ENCODE measurements around the gene LCMT1. TPM values are rescaled to one million over a fixed set of nuclear protein-coding genes. Genes with fewer than 3 reads are reported as not detected.

Gene LCMT1
- total and polyA plus RNA-seq, 2 of the 13 experiments (the other 11 are each of a cell fraction or from before 2014, with no cell fraction given), result 41.2 to 48.7 TPM

- TF ChIP-seq HNF1A (IDR thresholded peaks at IDR 0.05; ENCODE audit: low read depth), result peak; percentile 73
- TF ChIP-seq HNF1A (CRISPR knock-in tag; IDR thresholded peaks at IDR 0.05; ENCODE audit: borderline replicate concordance), result peak; percentile 88
- TF ChIP-seq FLYWCH1 (CRISPR knock-in tag; IDR thresholded peaks at IDR 0.05), result no peak
- TF ChIP-seq FOSL1 (CRISPR knock-in tag; IDR thresholded peaks at IDR 0.05; ENCODE audit: borderline replicate concordance), result peak; percentile 99
- TF ChIP-seq GABPB1 (CRISPR knock-in tag; IDR thresholded peaks at IDR 0.05), result peak; percentile 88
- TF ChIP-seq AGO1 (IDR thresholded peaks at IDR 0.05; ENCODE audit: low read depth, low read length, poor library complexity, severe bottlenecking), result no peak
- TF ChIP-seq ZNF331 (CRISPR knock-in tag; IDR thresholded peaks at IDR 0.05), result peak; percentile 95; the same call in 1 of the 2 replicates
- TF ChIP-seq ZNF83 (CRISPR knock-in tag; IDR thresholded peaks at IDR 0.05; ENCODE audit: borderline replicate concordance), result peak; percentile 57; the same call in 1 of the 2 replicates
- TF ChIP-seq ZNF615 (CRISPR knock-in tag; IDR thresholded peaks at IDR 0.05; ENCODE audit: borderline replicate concordance), result peak; percentile 34; the same call in 1 of the 2 replicates
- peak; percentile 85 for TF ChIP-seq LCORL (IDR thresholded peaks at IDR 0.05)
- TF ChIP-seq LCORL (CRISPR knock-in tag; IDR thresholded peaks at IDR 0.05), result peak; percentile 100
- no peak for TF ChIP-seq CSRNP2 (CRISPR knock-in tag; conservative IDR thresholded peaks at IDR 0.05; ENCODE audit: low read depth)
- TF ChIP-seq TFDP1 (CRISPR knock-in tag; IDR thresholded peaks at IDR 0.05; ENCODE audit: borderline replicate concordance), result peak; percentile 76
- TF ChIP-seq TCF7L2 (IDR thresholded peaks at IDR 0.05; ENCODE audit: low read depth, low read length), result no peak
- no peak for TF ChIP-seq SRSF9 (IDR thresholded peaks at IDR 0.05; ENCODE audit: borderline replicate concordance, insufficient read depth, low read depth, low read length, poor library complexity, severe bottlenecking)
- peak; percentile 90 for TF ChIP-seq UBTF (CRISPR knock-in tag; IDR thresholded peaks at IDR 0.05)
Measured at GRCh38 chr16:25177831-25178688, 66.5 kb downstream of the LCMT1 start (continued).
